Measurements from ENCODE around the gene MCC.

DNA sequence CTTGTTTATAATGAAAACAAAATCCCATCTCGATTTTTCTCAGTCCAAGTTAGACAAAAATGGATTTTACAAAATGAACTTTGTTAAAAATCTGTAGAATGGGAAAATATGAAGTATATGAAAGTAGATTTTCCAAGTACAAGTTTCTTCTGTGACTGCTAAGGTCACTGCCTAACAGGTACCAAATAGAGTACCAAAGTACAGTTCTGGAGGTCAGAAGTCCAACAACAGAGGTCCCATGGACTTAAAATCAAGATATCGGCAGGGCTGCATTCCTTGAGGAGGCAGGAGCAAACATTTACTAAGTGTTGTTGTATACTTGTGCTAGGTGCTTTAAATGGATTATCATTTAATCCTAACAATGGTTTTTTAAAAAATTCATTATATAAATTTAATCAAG, 31.2 kb upstream of the MCC start:
- TF ChIP-seq POLR2A (IDR thresholded peaks at IDR 0.05) (no peak), CTCF (IDR thresholded peaks at IDR 0.05) (no peak)
